Glutamatergic neuron (in vitro differentiated cells): ENCODE data around the gene SIK2. TPM values are rescaled to one million over a fixed set of nuclear protein-coding genes. Genes with fewer than 3 reads are reported as not detected.
"Not testable (repeated sequence)": the region's sequence is repeated elsewhere in the genome, so short reads cannot be mapped to it uniquely, and the experiment has no call there.

Source experiments
- DNase-seq: peaks from one replicate; pipeline ENCODE4 v3.0.0; 2022
- H3K27ac Mint-ChIP-seq: one replicate; pipeline ENCODE4 v1.8.0; 2020; ENCODE audit warnings: mild to moderate bottlenecking, mixed read lengths, inconsistent platforms; ENCODE audit not compliant: unreplicated experiment
- H3K27me3 Mint-ChIP-seq: one replicate; pipeline ENCODE4 v1.8.0; 2020; ENCODE audit warnings: mild to moderate bottlenecking, moderate library complexity, mixed read lengths, inconsistent platforms; ENCODE audit not compliant: unreplicated experiment
- H3K36me3 Mint-ChIP-seq: one replicate; pipeline ENCODE4 v1.8.0; 2020; ENCODE audit warnings: mild to moderate bottlenecking, mixed read lengths, inconsistent platforms; ENCODE audit not compliant: unreplicated experiment
- H3K4me1 Mint-ChIP-seq: one replicate; pipeline ENCODE4 v1.8.0; 2020; ENCODE audit warnings: mild to moderate bottlenecking, low read depth, mixed read lengths, inconsistent platforms; ENCODE audit not compliant: unreplicated experiment
- H3K4me3 Mint-ChIP-seq: one replicate; pipeline ENCODE4 v1.8.0; 2020; ENCODE audit warnings: mild to moderate bottlenecking, mixed read lengths, inconsistent platforms; ENCODE audit not compliant: unreplicated experiment
- H3K9me3 Mint-ChIP-seq: one replicate; pipeline ENCODE4 v1.8.0; 2020; ENCODE audit warnings: mild to moderate bottlenecking, moderate library complexity, mixed read lengths, inconsistent platforms; ENCODE audit not compliant: unreplicated experiment
- total RNA-seq: library from RNA; stranded (reverse); fragmentation: NEBNext Ultra II Directional; extraction: Animal tissue kit (Norgen Biotek cat#: 25700); gene quantifications from one replicate; pipeline ENCODE4 v1.2.1, GENCODE V29; 2021; ENCODE audit not compliant: unreplicated experiment
- TF ChIP-seq, protein P1 (sequence below): fragments of 200-600 bp; sonication (generic); IDR thresholded peaks from one replicate; pipeline ENCODE4 v1.5.0; 2021; ENCODE audit not compliant: partially characterized antibody, unreplicated experiment

SIK2 gene
- total RNA-seq, 1 donor from 2014 or later, result 10.1 TPM

DNA sequence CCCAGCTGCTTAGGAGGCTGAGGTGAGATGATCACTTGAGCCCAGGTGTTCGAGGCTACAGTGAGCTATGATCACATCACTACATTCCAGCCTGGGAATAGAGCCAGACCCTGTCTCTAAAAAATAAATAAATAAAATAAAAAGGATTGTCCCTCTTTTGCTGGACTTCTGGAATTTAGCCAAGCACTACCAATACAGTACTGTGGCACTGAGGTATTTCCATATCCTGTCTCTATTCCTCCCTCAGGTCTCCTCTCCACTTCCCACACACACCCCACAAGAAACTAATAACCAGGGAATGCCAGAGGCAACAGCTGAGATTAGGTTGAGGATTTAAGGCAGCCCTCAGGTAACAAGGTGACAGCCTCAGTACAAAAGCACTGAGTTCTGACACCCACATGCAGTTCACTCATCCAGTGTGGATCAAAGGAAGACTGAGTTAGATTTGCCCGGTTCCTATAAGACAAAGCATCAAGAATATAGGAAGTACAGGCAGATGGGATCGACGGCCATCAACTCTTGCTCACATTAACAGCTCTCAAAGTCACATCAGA is 168.4 kb downstream of the SIK2 start:
- no peaks in the 10 kb centered on the region for H3K36me3 Mint-ChIP-seq
- DNase-seq, result no peak
- peaks cover 10% of the 10 kb centered on the region for H3K4me1 Mint-ChIP-seq
- H3K9me3 Mint-ChIP-seq, result peaks cover 5% of the 10 kb centered on the region
- no peak overlapping the region for H3K27ac Mint-ChIP-seq
- no peak overlapping the region for H3K4me3 Mint-ChIP-seq
- peaks cover 3% of the 10 kb centered on the region for H3K27me3 Mint-ChIP-seq
- TF ChIP-seq, protein P1, sequence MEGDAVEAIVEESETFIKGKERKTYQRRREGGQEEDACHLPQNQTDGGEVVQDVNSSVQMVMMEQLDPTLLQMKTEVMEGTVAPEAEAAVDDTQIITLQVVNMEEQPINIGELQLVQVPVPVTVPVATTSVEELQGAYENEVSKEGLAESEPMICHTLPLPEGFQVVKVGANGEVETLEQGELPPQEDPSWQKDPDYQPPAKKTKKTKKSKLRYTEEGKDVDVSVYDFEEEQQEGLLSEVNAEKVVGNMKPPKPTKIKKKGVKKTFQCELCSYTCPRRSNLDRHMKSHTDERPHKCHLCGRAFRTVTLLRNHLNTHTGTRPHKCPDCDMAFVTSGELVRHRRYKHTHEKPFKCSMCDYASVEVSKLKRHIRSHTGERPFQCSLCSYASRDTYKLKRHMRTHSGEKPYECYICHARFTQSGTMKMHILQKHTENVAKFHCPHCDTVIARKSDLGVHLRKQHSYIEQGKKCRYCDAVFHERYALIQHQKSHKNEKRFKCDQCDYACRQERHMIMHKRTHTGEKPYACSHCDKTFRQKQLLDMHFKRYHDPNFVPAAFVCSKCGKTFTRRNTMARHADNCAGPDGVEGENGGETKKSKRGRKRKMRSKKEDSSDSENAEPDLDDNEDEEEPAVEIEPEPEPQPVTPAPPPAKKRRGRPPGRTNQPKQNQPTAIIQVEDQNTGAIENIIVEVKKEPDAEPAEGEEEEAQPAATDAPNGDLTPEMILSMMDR, result no peak

DNA sequence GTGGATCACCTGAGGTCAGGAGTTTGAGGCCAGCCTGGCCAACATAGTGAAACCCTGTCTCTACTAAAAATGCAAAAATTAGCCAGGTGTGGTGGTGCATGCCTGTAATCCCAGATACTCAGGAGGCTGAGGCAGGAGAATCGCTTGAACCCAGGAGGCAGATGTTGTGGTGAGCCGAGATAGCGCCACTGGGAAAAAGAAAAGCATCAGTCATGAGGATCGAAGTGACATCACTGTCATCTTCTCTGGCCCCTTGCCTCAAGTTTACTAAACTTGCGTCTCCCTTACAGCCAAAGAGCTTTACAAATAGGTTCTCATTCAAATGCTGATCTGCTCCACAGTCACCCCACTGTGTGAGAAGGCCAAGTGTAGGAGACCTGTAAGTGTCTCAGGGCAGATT is 169.0 kb downstream of the SIK2 start:
- H3K4me1 Mint-ChIP-seq, result peaks cover 10% of the 10 kb centered on the region
- H3K27ac Mint-ChIP-seq, H3K36me3 Mint-ChIP-seq, H3K27me3 Mint-ChIP-seq, H3K9me3 Mint-ChIP-seq, H3K4me3 Mint-ChIP-seq, DNase-seq: not testable (repeated sequence)

DNA sequence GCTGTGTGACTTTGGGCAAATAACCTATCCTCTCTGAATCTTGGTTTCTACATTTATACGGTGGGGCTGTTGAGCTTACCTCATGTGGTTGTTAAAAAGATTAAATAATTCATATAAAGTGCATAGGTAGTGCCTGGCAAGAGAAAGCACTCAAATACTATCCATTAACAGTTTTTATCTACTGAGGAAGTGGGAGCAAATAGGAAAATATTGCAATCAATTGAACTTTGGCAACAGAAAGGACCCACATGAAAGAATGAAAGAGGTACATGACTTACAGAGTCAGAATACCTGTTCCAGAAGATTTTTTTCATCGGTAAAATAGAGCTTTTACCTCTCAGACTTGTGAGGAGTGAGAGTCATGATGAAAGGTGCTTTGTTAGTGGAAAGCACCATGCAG is 170.3 kb downstream of the SIK2 start:
- Mint-ChIP-seq H3K36me3 (no peaks in the 10 kb centered on the region), H3K4me1 (peaks cover 9% of the 10 kb centered on the region), H3K9me3 (peaks cover 3% of the 10 kb centered on the region), H3K27me3 (no peaks in the 10 kb centered on the region), H3K27ac (no peak overlapping the region), H3K4me3 (no peak overlapping the region)
- TF ChIP-seq, protein P1, result no peak
- DNase-seq, result no peak

DNA sequence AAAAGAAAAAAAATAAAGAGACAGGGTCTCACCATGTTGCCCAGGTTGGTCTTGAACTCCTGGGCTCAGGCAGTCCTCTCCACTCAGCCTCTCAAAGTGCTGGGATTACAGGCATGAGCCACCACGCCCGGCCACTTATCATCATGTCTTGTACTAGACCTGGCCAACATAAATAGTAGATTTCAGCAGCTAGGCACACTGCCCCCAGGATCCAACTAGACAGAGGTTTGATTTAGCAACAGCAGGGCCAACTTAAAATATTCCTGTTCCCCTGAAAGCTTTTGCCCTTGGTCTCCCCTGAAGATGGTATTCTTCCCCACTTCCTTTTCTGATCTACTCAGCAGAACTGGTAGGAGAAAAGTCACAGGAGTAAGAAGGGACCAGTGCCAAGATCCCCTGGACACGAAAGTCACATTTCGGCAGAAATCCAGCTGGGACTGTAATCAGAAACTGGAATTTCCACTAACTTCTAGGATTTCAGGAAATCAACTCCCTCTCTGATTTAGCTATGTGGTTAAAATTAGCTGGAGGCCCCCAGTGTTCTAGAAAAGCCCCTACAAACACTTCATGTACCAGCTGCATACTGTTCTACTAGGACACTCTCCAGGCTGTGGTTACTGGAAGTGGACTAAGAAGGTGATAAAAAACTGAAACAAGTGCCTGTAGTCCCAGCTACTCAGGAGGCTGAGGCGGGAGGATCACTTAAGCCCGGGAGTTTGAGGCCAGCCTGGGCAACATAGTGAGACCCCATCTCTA is 172.9 kb downstream of the SIK2 start:
- H3K27ac Mint-ChIP-seq, result no peak overlapping the region
- DNase-seq, result no peak
- no peaks in the 10 kb centered on the region for H3K27me3 Mint-ChIP-seq
- no peak overlapping the region for H3K4me3 Mint-ChIP-seq
- H3K4me1 Mint-ChIP-seq, result peaks cover 10% of the 10 kb centered on the region
- no peaks in the 10 kb centered on the region for H3K9me3 Mint-ChIP-seq
- H3K36me3 Mint-ChIP-seq, result no peaks in the 10 kb centered on the region
- TF ChIP-seq, protein P1, result no peak

DNA sequence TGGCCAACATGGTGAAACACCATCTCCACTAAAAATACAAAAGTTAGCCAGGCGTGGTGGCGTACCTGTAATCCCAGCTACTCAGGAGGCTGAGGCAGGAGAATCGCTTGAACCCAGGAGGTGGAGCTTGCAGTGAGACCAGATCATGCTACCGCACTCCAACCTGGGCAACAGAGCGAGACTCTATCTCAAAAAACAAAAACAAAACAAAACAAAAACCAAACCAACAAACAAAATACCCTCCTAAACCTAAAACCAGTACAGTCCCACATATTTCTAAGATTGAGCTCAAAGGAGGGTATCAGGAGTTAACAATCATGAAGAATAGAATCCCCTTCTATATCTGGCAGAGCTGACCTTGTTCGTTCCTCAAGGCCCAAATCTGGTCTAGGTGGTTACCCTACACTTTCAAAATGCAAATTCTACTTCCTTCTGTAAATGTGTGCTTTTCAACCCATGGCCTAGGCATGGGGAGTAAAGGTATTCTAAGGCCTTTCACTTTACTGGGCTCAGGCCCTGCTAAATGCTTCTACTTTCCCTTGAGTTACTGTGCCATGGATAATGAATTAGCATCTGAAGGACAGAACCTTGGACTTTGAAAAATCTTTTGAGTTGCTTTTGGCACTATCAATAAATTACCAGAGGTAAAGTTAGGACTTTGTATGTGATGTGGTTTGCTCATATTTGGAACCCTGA is 174.3 kb downstream of the SIK2 start:
- no peak for DNase-seq
- TF ChIP-seq, protein P1, result no peak
- H3K4me3 Mint-ChIP-seq, result no peak overlapping the region
- H3K27ac Mint-ChIP-seq, result no peak overlapping the region
- H3K27me3 Mint-ChIP-seq, result no peaks in the 10 kb centered on the region
- H3K4me1 Mint-ChIP-seq, result peaks cover 7% of the 10 kb centered on the region
- no peaks in the 10 kb centered on the region for H3K9me3 Mint-ChIP-seq
- no peaks in the 10 kb centered on the region for H3K36me3 Mint-ChIP-seq
